Calu3 (cell line): ENCODE data around the gene PRKRIP1. TPM values are rescaled to one million over a fixed set of nuclear protein-coding genes. Genes with fewer than 3 reads are reported as not detected.

ENCODE experiments used
- BruUV-seq: library from RNA; stranded (reverse); fragments of 400-500 nt; replicated peaks from 2 replicates; lab custom pipeline; 2021; lab: Mats Ljungman, UMichigan
- CTCF ChIA-PET: fragments of 300-600 bp; sonication (Branson Sonifier 250); formaldehyde crosslinking; loops from one replicate; lab custom pipeline; 2022; ENCODE audit warnings: antibody characterized with exemption; lab: Charles Lee
- DNase-seq: peaks from one replicate; pipeline ENCODE4 v3.0.0; 2022
- H3K27ac Mint-ChIP-seq: one replicate; pipeline ENCODE4 v1.8.0; 2022; ENCODE audit warnings: mixed read lengths; ENCODE audit not compliant: unreplicated experiment
- H3K27me3 Mint-ChIP-seq: one replicate; pipeline ENCODE4 v1.8.0; 2022; ENCODE audit warnings: mixed read lengths; ENCODE audit not compliant: unreplicated experiment
- H3K36me3 Mint-ChIP-seq: one replicate; pipeline ENCODE4 v1.8.0; 2022; ENCODE audit warnings: mild to moderate bottlenecking, moderate library complexity, mixed read lengths; ENCODE audit not compliant: insufficient read depth, unreplicated experiment
- H3K4me1 Mint-ChIP-seq: one replicate; pipeline ENCODE4 v1.8.0; 2022; ENCODE audit warnings: mild to moderate bottlenecking, low read depth, mixed read lengths; ENCODE audit not compliant: unreplicated experiment
- H3K4me3 Mint-ChIP-seq: one replicate; pipeline ENCODE4 v1.8.0; 2022; ENCODE audit warnings: mild to moderate bottlenecking, low read depth, moderate library complexity, mixed read lengths; ENCODE audit not compliant: unreplicated experiment
- H3K9me3 Mint-ChIP-seq: one replicate; pipeline ENCODE4 v1.8.0; 2022; ENCODE audit warnings: low read depth, mixed read lengths; ENCODE audit not compliant: unreplicated experiment
- intact Hi-C: fragments of 100-400 bp; cut with micrococcal nuclease; formaldehyde crosslinking; loops from one replicate; pipeline ENCODE4 v1.10.0; 2022; ENCODE audit not compliant: unreplicated experiment
- total RNA-seq: library from RNA; stranded (reverse); gene quantifications from 2 replicates; pipeline ENCODE4 v1.2.3, GENCODE V29; 2022
- TF ChIP-seq, protein P1 (sequence below): fragments of 200-600 bp; IDR thresholded peaks from one replicate; pipeline ENCODE4 v1.8.0; 2022; ENCODE audit warnings: antibody characterized with exemption; ENCODE audit not compliant: unreplicated experiment

PRKRIP1 gene
- total RNA-seq, 1 experiment from 2014 or later: 20.2 TPM

DNA sequence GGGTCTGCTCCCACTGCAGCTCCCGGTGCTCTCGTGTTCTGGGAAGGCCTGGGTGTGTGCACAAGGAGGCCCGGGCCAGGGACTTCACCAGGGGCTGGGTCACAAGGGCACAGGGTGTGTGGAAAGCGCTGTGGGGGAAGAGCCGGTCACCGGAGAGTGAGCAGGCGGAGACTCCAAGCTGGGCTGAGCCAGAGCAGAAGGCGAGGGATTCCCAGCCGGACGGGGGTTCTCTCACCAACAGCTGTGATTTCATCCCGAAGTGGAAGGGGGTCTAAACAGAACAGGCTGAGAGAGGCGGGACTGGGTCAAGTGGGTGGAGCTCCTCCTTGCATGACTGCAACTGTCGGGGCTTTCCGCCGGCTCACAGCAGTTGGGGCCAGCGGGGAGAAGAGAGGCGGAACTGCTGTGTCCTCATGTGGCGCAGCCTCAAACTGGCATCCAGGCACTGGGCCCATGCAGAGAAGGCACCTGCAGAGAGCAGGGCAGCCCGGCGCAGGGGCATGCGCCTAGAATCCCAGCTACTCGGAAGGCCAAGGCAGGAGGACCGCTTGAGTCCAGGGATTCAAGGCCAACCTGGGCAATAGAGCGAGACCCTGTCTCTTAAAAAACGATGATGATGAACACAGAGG, 29.6 kb downstream of the PRKRIP1 start:
- BruUV-seq: TSS peak; percentile 62
- Mint-ChIP-seq H3K27ac (no peak overlapping the region), H3K36me3 (peaks cover 14% of the 10 kb centered on the region), H3K4me1 (no peaks in the 10 kb centered on the region), H3K4me3 (no peak overlapping the region), H3K27me3 (no peaks in the 10 kb centered on the region), H3K9me3 (no peaks in the 10 kb centered on the region)
- intact Hi-C loops: no loop called here
- TF ChIP-seq, protein P1, sequence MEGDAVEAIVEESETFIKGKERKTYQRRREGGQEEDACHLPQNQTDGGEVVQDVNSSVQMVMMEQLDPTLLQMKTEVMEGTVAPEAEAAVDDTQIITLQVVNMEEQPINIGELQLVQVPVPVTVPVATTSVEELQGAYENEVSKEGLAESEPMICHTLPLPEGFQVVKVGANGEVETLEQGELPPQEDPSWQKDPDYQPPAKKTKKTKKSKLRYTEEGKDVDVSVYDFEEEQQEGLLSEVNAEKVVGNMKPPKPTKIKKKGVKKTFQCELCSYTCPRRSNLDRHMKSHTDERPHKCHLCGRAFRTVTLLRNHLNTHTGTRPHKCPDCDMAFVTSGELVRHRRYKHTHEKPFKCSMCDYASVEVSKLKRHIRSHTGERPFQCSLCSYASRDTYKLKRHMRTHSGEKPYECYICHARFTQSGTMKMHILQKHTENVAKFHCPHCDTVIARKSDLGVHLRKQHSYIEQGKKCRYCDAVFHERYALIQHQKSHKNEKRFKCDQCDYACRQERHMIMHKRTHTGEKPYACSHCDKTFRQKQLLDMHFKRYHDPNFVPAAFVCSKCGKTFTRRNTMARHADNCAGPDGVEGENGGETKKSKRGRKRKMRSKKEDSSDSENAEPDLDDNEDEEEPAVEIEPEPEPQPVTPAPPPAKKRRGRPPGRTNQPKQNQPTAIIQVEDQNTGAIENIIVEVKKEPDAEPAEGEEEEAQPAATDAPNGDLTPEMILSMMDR: no peak
- CTCF ChIA-PET: no interaction called here
- DNase-seq: no peak

DNA sequence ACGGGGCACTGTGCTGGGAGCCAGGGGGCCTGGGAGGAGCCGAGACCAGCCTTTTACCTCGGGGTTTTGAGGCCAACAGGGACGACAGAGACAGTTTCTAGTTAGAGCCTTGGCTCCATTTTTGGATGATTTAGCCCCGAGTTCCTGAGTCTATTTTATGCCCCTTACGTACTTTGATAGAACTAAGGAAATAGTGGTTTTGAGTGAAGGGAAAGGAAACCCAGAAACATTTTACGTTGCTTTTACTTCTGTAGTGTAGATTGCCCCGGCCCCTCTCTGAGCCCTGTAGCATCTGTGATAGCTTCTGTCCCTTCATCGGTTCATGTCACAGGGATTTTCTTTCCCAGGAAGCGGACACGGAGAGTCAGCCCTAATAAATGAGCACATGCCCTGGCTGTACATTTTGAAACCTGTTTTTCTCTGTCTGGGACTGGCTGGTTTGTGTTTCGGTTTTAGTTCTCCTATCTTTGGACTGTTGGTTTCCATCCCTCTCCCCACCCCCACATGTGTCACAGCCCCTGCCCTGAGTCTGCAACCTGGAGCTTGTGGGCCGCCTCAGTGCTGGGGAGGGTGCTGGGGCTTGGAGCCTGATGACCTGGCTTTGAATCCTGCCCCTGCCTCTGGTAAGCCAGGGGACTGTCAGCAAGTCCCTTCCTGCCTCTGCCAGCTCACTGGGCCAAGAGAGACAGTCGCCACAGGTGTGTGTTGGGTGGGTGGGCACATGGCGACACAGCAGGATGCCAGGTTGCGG, 30.3 kb downstream of the PRKRIP1 start:
- BruUV-seq: no TSS peak
- no peak for DNase-seq
- TF ChIP-seq, protein P1: no peak
- CTCF ChIA-PET: no interaction called here
- H3K36me3 Mint-ChIP-seq: peaks cover 14% of the 10 kb centered on the region
- H3K27me3 Mint-ChIP-seq: no peaks in the 10 kb centered on the region
- intact Hi-C loops: no loop called here
- no peak overlapping the region for H3K27ac Mint-ChIP-seq
- H3K9me3 Mint-ChIP-seq: no peaks in the 10 kb centered on the region
- no peak overlapping the region for H3K4me3 Mint-ChIP-seq
- H3K4me1 Mint-ChIP-seq: no peaks in the 10 kb centered on the region

DNA sequence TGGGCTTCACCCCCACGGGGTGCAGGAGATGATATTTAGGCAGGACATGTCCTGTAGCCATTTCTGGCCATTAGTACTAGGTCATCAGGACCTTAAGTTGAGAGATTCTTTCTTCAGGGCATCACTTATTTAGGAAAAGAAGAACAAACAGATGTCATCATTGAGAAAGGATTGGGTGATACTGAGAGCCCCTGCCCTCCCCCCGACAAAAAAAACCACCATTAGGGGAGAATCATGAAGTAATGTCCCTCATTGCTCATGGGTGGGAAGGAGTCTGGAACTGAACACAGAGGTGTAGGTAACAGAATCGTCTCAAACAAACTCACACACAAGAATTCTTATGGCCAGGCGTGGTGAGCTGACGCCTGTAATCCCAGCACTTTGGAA, 30.8 kb downstream of the PRKRIP1 start:
- Mint-ChIP-seq H3K27ac (no peak overlapping the region), H3K4me3 (no peak overlapping the region), H3K27me3 (no peaks in the 10 kb centered on the region), H3K9me3 (no peaks in the 10 kb centered on the region), H3K36me3 (peaks cover 14% of the 10 kb centered on the region), H3K4me1 (no peaks in the 10 kb centered on the region)
- CTCF ChIA-PET: no interaction called here
- DNase-seq: no peak
- no TSS peak for BruUV-seq
- intact Hi-C loops: no loop called here
- TF ChIP-seq, protein P1: no peak

DNA sequence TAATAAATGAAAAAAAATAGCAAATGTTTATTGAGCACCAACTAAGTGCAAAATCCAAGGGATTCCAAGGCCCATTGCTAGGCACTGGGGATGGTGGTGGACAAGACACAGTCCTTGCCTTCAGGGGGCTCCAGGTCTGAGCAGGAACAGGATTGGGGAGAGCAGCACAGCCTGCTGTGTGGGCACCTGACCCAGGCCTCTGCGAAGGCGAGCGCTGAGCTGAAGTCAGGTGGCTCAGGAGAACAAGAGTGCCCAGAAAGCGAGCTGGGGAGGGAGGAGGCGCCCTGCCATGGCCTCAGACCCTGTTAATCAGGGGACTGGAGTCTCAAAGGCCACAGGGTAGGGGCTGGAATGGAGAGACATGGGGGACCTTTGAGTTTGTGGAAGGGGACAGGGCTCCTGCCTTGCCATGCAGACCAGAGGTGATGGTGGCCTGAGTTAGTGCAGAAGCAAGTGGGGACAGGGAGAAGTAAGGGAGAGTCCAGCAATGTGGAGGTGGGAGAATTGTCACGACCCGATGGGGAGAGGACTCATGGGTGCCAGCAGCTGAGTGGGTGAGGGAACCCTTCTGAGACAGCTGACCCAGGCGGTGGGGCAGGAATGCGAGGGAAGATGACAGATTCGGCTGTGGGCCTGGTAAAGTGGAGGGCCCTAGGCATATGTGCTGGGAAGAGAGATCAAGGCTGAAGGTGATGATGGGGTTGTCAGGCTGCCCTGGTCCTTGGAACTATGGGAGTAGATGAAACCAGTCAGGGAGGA, 33.2 kb downstream of the PRKRIP1 start:
- intact Hi-C loops: no loop called here
- TF ChIP-seq, protein P1: no peak
- no peak overlapping the region for H3K4me3 Mint-ChIP-seq
- no peak overlapping the region for H3K27ac Mint-ChIP-seq
- no peaks in the 10 kb centered on the region for H3K9me3 Mint-ChIP-seq
- BruUV-seq: no TSS peak
- H3K4me1 Mint-ChIP-seq: peaks cover 2% of the 10 kb centered on the region
- no peaks in the 10 kb centered on the region for H3K27me3 Mint-ChIP-seq
- no peak for DNase-seq
- H3K36me3 Mint-ChIP-seq: peaks cover 20% of the 10 kb centered on the region
- CTCF ChIA-PET: no interaction called here
